K562 (cell line): Measurements from ENCODE around the gene KRTAP5-4. TPM values are rescaled to one million over a fixed set of nuclear protein-coding genes. Genes with fewer than 3 reads are reported as not detected.

Source experiments
- ARID2 ChIP-seq: fragments of 450-650 bp; IDR thresholded peaks from 2 replicates; pipeline ENCODE4 v1.6.1; 2017; ENCODE audit warnings: antibody characterized with exemption, mild to moderate bottlenecking
- CEBPG ChIP-seq, 3 experiments: fragments of 200-800 bp in 1 of 3; sonication (Bioruptor generic) in 1 of 3; sonication (generic) in 1 of 3; formaldehyde crosslinking in 1 of 3; IDR thresholded peaks in 2 of 3; conservative IDR thresholded peaks in 1 of 3; 2 replicates each; pipeline versions ENCODE4 v1.6.1 to v1.8.0; 2016 to 2022; ENCODE audit warnings: missing compliant biosample characterization in 2 of 3, missing genetic modification characterization in 2 of 3, mild to moderate bottlenecking in 1 of 3, missing genetic modification reagents in 1 of 3
- GATA2 ChIP-seq: sonication (generic); formaldehyde crosslinking; IDR thresholded peaks from 2 replicates; pipeline ENCODE4 v1.4.0; 2020; ENCODE audit warnings: mild to moderate bottlenecking, missing genetic modification reagents
- GTF2A2 ChIP-seq: IDR thresholded peaks from 2 replicates; pipeline ENCODE4 v1.6.1; 2016; ENCODE audit warnings: mild to moderate bottlenecking, missing genetic modification characterization, missing compliant biosample characterization
- KAT7 ChIP-seq: sonication (generic); formaldehyde crosslinking; IDR thresholded peaks from 2 replicates; pipeline ENCODE4 v1.8.0; 2022; ENCODE audit warnings: missing genetic modification reagents, mild to moderate bottlenecking, borderline replicate concordance
- NFYB ChIP-seq: IDR thresholded peaks from 2 replicates; pipeline ENCODE4 v1.6.1; 2011; ENCODE audit warnings: mild to moderate bottlenecking, moderate library complexity; ENCODE audit not compliant: insufficient read length; ENCODE audit errors: extremely low read depth
- RAD21 ChIP-seq, 2 experiments: fragments of 250-450 bp in 1 of 2; fragments of 450-650 bp in 1 of 2; sonication (Bioruptor Pico) in 1 of 2; formaldehyde crosslinking in 1 of 2; IDR thresholded peaks in 1 of 2; conservative IDR thresholded peaks in 1 of 2; 2 replicates each; pipeline versions ENCODE4 v1.4.0 to v1.8.0; 2020 to 2022; ENCODE audit warnings: mild to moderate bottlenecking in 2 of 2, moderate library complexity in 1 of 2
- RB1 ChIP-seq: fragments of 450-650 bp; IDR thresholded peaks from 2 replicates; pipeline ENCODE4 v1.6.1; 2017; ENCODE audit warnings: low read depth, mild to moderate bottlenecking
- RFX7 ChIP-seq: fragments of 250-450 bp; sonication (Bioruptor Pico); IDR thresholded peaks from 2 replicates; pipeline ENCODE4 v1.5.1; 2021; ENCODE audit warnings: mild to moderate bottlenecking
- SMC3 ChIP-seq: conservative IDR thresholded peaks from 2 replicates; pipeline ENCODE4 v1.6.1; 2011; ENCODE audit warnings: low read depth, low read length, improper control_type of control experiment; ENCODE audit not compliant: insufficient read depth
- SRSF7 ChIP-seq: fragments of 200-400 bp; formaldehyde crosslinking; optimal IDR thresholded peaks from 2 replicates; pipeline ENCODE3; 2017; ENCODE audit warnings: mild to moderate bottlenecking, low read depth, low read length
- TAF7 ChIP-seq: fragments of 450-650 bp; IDR thresholded peaks from 2 replicates; pipeline ENCODE4 v1.6.1; 2016; ENCODE audit warnings: missing genetic modification characterization, missing compliant biosample characterization
- TCFL5 ChIP-seq: fragments of 250-450 bp; sonication (Bioruptor Pico); conservative IDR thresholded peaks from 2 replicates; pipeline ENCODE4 v1.6.1; 2021; ENCODE audit warnings: mild to moderate bottlenecking, moderate library complexity, matching md5 sums
- THRAP3 ChIP-seq: fragments of 450-650 bp; IDR thresholded peaks from 2 replicates; pipeline ENCODE4 v1.6.1; 2016; ENCODE audit warnings: mild to moderate bottlenecking, inconsistent platforms, borderline replicate concordance
- UBTF ChIP-seq, 2 experiments: IDR thresholded peaks; 2 replicates each; pipeline ENCODE4 v1.6.1; 2012; ENCODE audit warnings: improper control_type of control experiment in 2 of 2, low read depth in 2 of 2, low read length in 2 of 2, borderline replicate concordance in 1 of 2
- ZNF174 ChIP-seq: fragments of 250-450 bp; sonication (Bioruptor Pico); IDR thresholded peaks from 2 replicates; pipeline ENCODE4 v1.4.0; 2020; ENCODE audit warnings: mild to moderate bottlenecking
- polyA plus RNA-seq, 8 experiments: library from polyadenylated mRNA; depleted of rRNA in 4 of 8; stranded (reverse) in 5 of 8; unstranded in 3 of 8; fragments of >200 nt; fragmentation: Nextera tagmentation in 2 of 8; fragmentation: Illumina TruSeq in 1 of 8; extraction: Ambion mirVana in 2 of 8; extraction: Trizol in 1 of 8; gene quantifications; 2 replicates each; pipeline versions ENCODE4 v1.2.1 to v1.2.3, GENCODE V29; 2011 to 2014; ENCODE audit warnings: inconsistent platforms in 1 of 8, missing spikeins in 1 of 8
- total RNA-seq, 7 experiments: library from RNA; depleted of rRNA in 6 of 7; stranded (reverse); fragments of >200 nt in 6 of 7; fragmentation: Illumina TruSeq in 2 of 7; extraction: Trizol in 2 of 7; gene quantifications; 2 replicates each; pipeline versions ENCODE4 v1.2.1 to v1.2.3, GENCODE V29; 2011 to 2021; ENCODE audit warnings: low replicate concordance in 1 of 7

KRTAP5-4 gene
- total and polyA plus RNA-seq, 9 of the 15 experiments (the other 6 are each of a cell fraction or from before 2014, with no cell fraction given) = not detected

- peak; percentile 46 to 78; a peak in 3 of 4 replicates for TF ChIP-seq UBTF (IDR thresholded peaks at IDR 0.05; ENCODE audit: borderline replicate concordance in 1 of 2, low read depth in 2 of 2, low read length in 2 of 2)
- TF ChIP-seq THRAP3 = no peak
- TF ChIP-seq ZNF174 (CRISPR knock-in tag) = no peak
- TF ChIP-seq GATA2 (CRISPR knock-in tag) = no peak
- peak; percentile 68; the same call in 1 of the 2 replicates for TF ChIP-seq ARID2
- TF ChIP-seq TCFL5 (CRISPR knock-in tag) = no peak
- no peak for TF ChIP-seq SRSF7
- TF ChIP-seq RB1 = peak; percentile 56
- TF ChIP-seq TAF7 (tag) = no peak
- no peak for TF ChIP-seq CEBPG (CRISPR knock-in tag; IDR thresholded peaks at IDR 0.05)
- no peak for TF ChIP-seq CEBPG (tag; conservative IDR thresholded peaks at IDR 0.05 in 1 of 2, IDR thresholded peaks at IDR 0.05 in 1 of 2)
- TF ChIP-seq RAD21 (CRISPR knock-in tag; conservative IDR thresholded peaks at IDR 0.05 in 1 of 2, IDR thresholded peaks at IDR 0.05 in 1 of 2) = peak; percentile 84 to 91
- TF ChIP-seq NFYB = no peak
- no peak for TF ChIP-seq GTF2A2 (tag)
- TF ChIP-seq KAT7 (CRISPR knock-in tag) = no peak
- TF ChIP-seq SMC3 = peak; percentile 90
- TF ChIP-seq RFX7 = no peak
These were observed 31.0 kb upstream of the KRTAP5-4 start (continued) for GRCh38 chr11:1652771-1653540.
